OCI-LY7 (cell line): Measurements from ENCODE around the gene FIG4. TPM values are rescaled to one million over a fixed set of nuclear protein-coding genes. Genes with fewer than 3 reads are reported as not detected.
"Not testable (repeated sequence)": the region's sequence is repeated elsewhere in the genome, so short reads cannot be mapped to it uniquely, and the experiment has no call there.

Source experiments
- BruUV-seq: library from RNA; stranded (reverse); fragments of 400-500 nt; replicated peaks from 2 replicates; lab custom pipeline; 2021; lab: Mats Ljungman, UMichigan
- CTCF ChIA-PET: fragments of 300-600 bp; sonication (Branson Sonifier 250); formaldehyde crosslinking; loops from one replicate; lab custom pipeline; 2022; ENCODE audit warnings: antibody characterized with exemption; ENCODE audit not compliant: unreplicated experiment; lab: Charles Lee
- POLR2A ChIA-PET: fragments of 300-600 bp; sonication (Branson Sonifier 250); formaldehyde crosslinking; loops from one replicate; lab custom pipeline; 2022; ENCODE audit warnings: antibody characterized with exemption; lab: Charles Lee
- DNase-seq: peaks from one replicate; pipeline ENCODE4 v3.0.0-alpha.2; 2015; ENCODE audit warnings: low spot score
- H2AFZ ChIP-seq: fragments of 200-600 bp; sonication (generic), shearing (Covaris generic); 2 replicates; pipeline ENCODE4 v1.6.1; 2014; ENCODE audit warnings: mild to moderate bottlenecking, antibody characterized with exemption, low read length, moderate library complexity
- H3K27ac ChIP-seq: fragments of 200-600 bp; sonication (generic); 2 replicates; pipeline ENCODE4 v1.5.1; 2014; ENCODE audit warnings: mixed run types, low read depth, mild to moderate bottlenecking, moderate library complexity, low read length, inconsistent platforms; ENCODE audit not compliant: poor library complexity, severe bottlenecking
- H3K36me3 ChIP-seq: fragments of 200-600 bp; sonication (generic); 2 replicates; pipeline ENCODE4 v1.6.1; 2014; ENCODE audit warnings: mild to moderate bottlenecking, antibody characterized with exemption, low read length, moderate library complexity, mixed read lengths; ENCODE audit not compliant: insufficient read depth
- H3K4me1 ChIP-seq: fragments of 200-600 bp; sonication (generic); 2 replicates; pipeline ENCODE4 v1.5.1; 2014; ENCODE audit warnings: mild to moderate bottlenecking, low read length; ENCODE audit not compliant: insufficient read depth, poor library complexity, severe bottlenecking
- H3K4me2 ChIP-seq: fragments of 200-600 bp; sonication (generic); 2 replicates; pipeline ENCODE4 v1.6.1; 2014; ENCODE audit warnings: mild to moderate bottlenecking, low read length
- H3K4me3 ChIP-seq: fragments of 200-600 bp; sonication (generic); 2 replicates; pipeline ENCODE4 v1.5.1; 2014; ENCODE audit warnings: mild to moderate bottlenecking, low read depth, low read length; ENCODE audit not compliant: poor library complexity, severe bottlenecking
- H3K79me2 ChIP-seq: fragments of 200-600 bp; sonication (generic); 2 replicates; pipeline ENCODE4 v1.6.1; 2016; ENCODE audit warnings: low read depth, mild to moderate bottlenecking, low read length, moderate library complexity, mixed read lengths; ENCODE audit not compliant: insufficient read depth
- H3K9me2 ChIP-seq: fragments of 200-600 bp; sonication (generic); 2 replicates; pipeline ENCODE4 v1.6.1; 2016; ENCODE audit warnings: mild to moderate bottlenecking, low read length, mixed read lengths; ENCODE audit not compliant: insufficient read depth
- H3K9me3 ChIP-seq: fragments of 200-600 bp; sonication (generic); 2 replicates; pipeline ENCODE4 v1.6.1; 2014; ENCODE audit warnings: mild to moderate bottlenecking, mixed run types, low read length, mixed read lengths
- H4K20me1 ChIP-seq: fragments of 200-600 bp; sonication (generic); 2 replicates; pipeline ENCODE4 v1.6.1; 2014; ENCODE audit warnings: mild to moderate bottlenecking, antibody characterized with exemption, low read length, moderate library complexity, mixed read lengths; ENCODE audit not compliant: insufficient read depth
- CTCF ChIP-seq: fragments of 200-600 bp; sonication (generic); conservative IDR thresholded peaks from 2 replicates; pipeline ENCODE4 v1.5.1; 2014; ENCODE audit warnings: mild to moderate bottlenecking, antibody characterized with exemption, low read length, moderate library complexity, mixed read lengths
- EZH2phosphoT487 ChIP-seq: fragments of 200-600 bp; sonication (generic); IDR thresholded peaks from 2 replicates; pipeline ENCODE4 v1.6.1; 2018; ENCODE audit warnings: low read depth, borderline replicate concordance, mild to moderate bottlenecking, mixed run types, antibody characterized with exemption, low read length, moderate library complexity, mixed read lengths
- intact Hi-C: fragments of 100-400 bp; cut with micrococcal nuclease; formaldehyde crosslinking; loops from one replicate; pipeline ENCODE4 v1.10.0; 2022; ENCODE audit not compliant: unreplicated experiment
- total RNA-seq, 2 experiments: library from RNA; depleted of rRNA in 1 of 2; stranded (reverse); fragments of >200 nt in 1 of 2; shearing (Covaris generic) in 1 of 2; gene quantifications; 2 replicates each; pipeline ENCODE4 v1.2.3, GENCODE V29; 2014 to 2022

Gene FIG4
- total RNA-seq, 2 experiments from 2014 or later: 13.3 to 22.9 TPM

GRCh38 chr6:109853951-109854350, 162.9 kb downstream of the FIG4 start:
- TF ChIP-seq EZH2phosphoT487 (no peak), CTCF (no peak)
- intact Hi-C loops: no loop called here
- BruUV-seq: no TSS peak
- no peak overlapping the region for H2AFZ ChIP-seq
- DNase-seq: no peak
- H4K20me1 ChIP-seq: no peaks in the 10 kb centered on the region
- no peaks in the 10 kb centered on the region for H3K9me2 ChIP-seq
- ChIA-PET POLR2A (no interaction called here), CTCF (no interaction called here)
- H3K36me3 ChIP-seq: no peaks in the 10 kb centered on the region
- H3K4me2 ChIP-seq: no peak overlapping the region
- no peak overlapping the region for H3K4me3 ChIP-seq
- H3K4me1 ChIP-seq: no peaks in the 10 kb centered on the region
- no peak overlapping the region for H3K27ac ChIP-seq
- no peaks in the 10 kb centered on the region for H3K9me3 ChIP-seq
- no peaks in the 10 kb centered on the region for H3K79me2 ChIP-seq

- Histone ChIP-seq H3K36me3 (no peaks in the 10 kb centered on the region), H2AFZ (no peak overlapping the region), H3K27ac (no peak overlapping the region), H3K4me1 (no peaks in the 10 kb centered on the region), H3K4me2 (no peak overlapping the region), H3K79me2 (no peaks in the 10 kb centered on the region), H4K20me1 (no peaks in the 10 kb centered on the region), H3K9me3 (no peaks in the 10 kb centered on the region), H3K4me3 (no peak overlapping the region), H3K9me2 (no peaks in the 10 kb centered on the region)
- ChIA-PET POLR2A (no interaction called here), CTCF (no interaction called here)
- intact Hi-C loops: no loop called here
- TF ChIP-seq CTCF (no peak), EZH2phosphoT487 (no peak)
- no peak for DNase-seq
- BruUV-seq: no TSS peak
These were observed 163.6 kb downstream of the FIG4 start for GRCh38 chr6:109854541-109855308.

GRCh38 chr6:109855476-109856040, 164.5 kb downstream of the FIG4 start:
- H2AFZ ChIP-seq, CTCF ChIA-PET, BruUV-seq: not testable (repeated sequence)

More at GRCh38 chr6:109855476-109856040, 164.5 kb downstream of the FIG4 start:
- H3K4me1 ChIP-seq, H4K20me1 ChIP-seq, POLR2A ChIA-PET, H3K9me2 ChIP-seq, H3K4me3 ChIP-seq, H3K4me2 ChIP-seq, H3K27ac ChIP-seq, DNase-seq, H3K9me3 ChIP-seq, H3K79me2 ChIP-seq, intact Hi-C loops, H3K36me3 ChIP-seq: not testable (repeated sequence)
